Measurements from ENCODE around the gene EEF2KMT.
"Not testable (repeated sequence)": the region's sequence is repeated elsewhere in the genome, so short reads cannot be mapped to it uniquely, and the experiment has no call there.

The EEF2KMT gene

GRCh38 chr16:5095145-5095830, 2.3 kb downstream of the EEF2KMT start:
- DNase-seq (ENCODE audit: low spot score), result not testable (repeated sequence)

- not testable (repeated sequence) for DNase-seq (ENCODE audit: low spot score)
These were observed 3.8 kb downstream of the EEF2KMT start for GRCh38 chr16:5093746-5094145.

GRCh38 chr16:5093081-5093480, 4.5 kb downstream of the EEF2KMT start:
- not testable (repeated sequence) for DNase-seq (ENCODE audit: low spot score)

GRCh38 chr16:5090592-5090991, 7.0 kb downstream of the EEF2KMT start:
- not testable (repeated sequence) for DNase-seq (ENCODE audit: low spot score)

GRCh38 chr16:5089911-5090555, 7.6 kb downstream of the EEF2KMT start:
- DNase-seq (ENCODE audit: low spot score), result not testable (repeated sequence)

- not testable (repeated sequence) for DNase-seq (ENCODE audit: low spot score)
These were observed 8.7 kb downstream of the EEF2KMT start for GRCh38 chr16:5088936-5089335.

- not testable (repeated sequence) for DNase-seq (ENCODE audit: low spot score)
These were observed 9.4 kb downstream of the EEF2KMT start for GRCh38 chr16:5088086-5088790.

- DNase-seq (ENCODE audit: low spot score), result not testable (repeated sequence)
These were observed 11.9 kb downstream of the EEF2KMT start for GRCh38 chr16:5085716-5086115.

- peak; percentile 60 for DNase-seq (ENCODE audit: low spot score)
These were observed 12.8 kb downstream of the EEF2KMT start for GRCh38 chr16:5084802-5085201.

- DNase-seq (ENCODE audit: low spot score), result not testable (repeated sequence)
These were observed 13.4 kb downstream of the EEF2KMT start for GRCh38 chr16:5084099-5084731.

- DNase-seq (ENCODE audit: low spot score), result not testable (repeated sequence)
These were observed 13.9 kb downstream of the EEF2KMT start for GRCh38 chr16:5083646-5084045.

- not testable (repeated sequence) for DNase-seq (ENCODE audit: low spot score)
These were observed 16.6 kb downstream of the EEF2KMT start for GRCh38 chr16:5080996-5081395.

- DNase-seq (ENCODE audit: low spot score), result not testable (repeated sequence)
These were observed 17.1 kb downstream of the EEF2KMT start for GRCh38 chr16:5080461-5080860.

- no peak for DNase-seq (ENCODE audit: low spot score)
These were observed 19.0 kb downstream of the EEF2KMT start for GRCh38 chr16:5078626-5079025.

GRCh38 chr16:5077304-5077703, 20.3 kb downstream of the EEF2KMT start:
- DNase-seq (ENCODE audit: low spot score), result no peak

- no peak for DNase-seq (ENCODE audit: low spot score)
These were observed 22.0 kb downstream of the EEF2KMT start for GRCh38 chr16:5075637-5076036.

GRCh38 chr16:5073771-5074170, 23.8 kb downstream of the EEF2KMT start:
- DNase-seq (ENCODE audit: low spot score), result not testable (repeated sequence)

- DNase-seq (ENCODE audit: low spot score), result no peak
These were observed 24.3 kb downstream of the EEF2KMT start for GRCh38 chr16:5073279-5073629.

- no peak for DNase-seq (ENCODE audit: low spot score)
These were observed 25.0 kb downstream of the EEF2KMT start for GRCh38 chr16:5072334-5073278.

- peak; percentile 91 for DNase-seq (ENCODE audit: low spot score)
These were observed 25.8 kb downstream of the EEF2KMT start, which contains the start of gene ALG1 for GRCh38 chr16:5071681-5072333. Gene ALG1 (plus strand): TSS chr16:5071843. CDS start chr16:5071850, 7 bp downstream.

GRCh38 chr16:5071341-5071680, 26.3 kb downstream of the EEF2KMT start:
- no peak for DNase-seq (ENCODE audit: low spot score)

Data from CD4-positive, alpha-beta T cell treated with Interleukin-2 at 100 ng/mL for 4 hours (primary cell).